Activated naive CD4-positive, alpha-beta T cell treated with Interleukin-2 at 50 U/mL for 16 hours (primary cell): ENCODE measurements around the gene NUDT5.
"Not testable (repeated sequence)": the region's sequence is repeated elsewhere in the genome, so short reads cannot be mapped to it uniquely, and the experiment has no call there.

Experiments used
- DNase-seq: peaks from one replicate; pipeline ENCODE4 v3.0.0-alpha.2; 2020

Gene NUDT5

DNA sequence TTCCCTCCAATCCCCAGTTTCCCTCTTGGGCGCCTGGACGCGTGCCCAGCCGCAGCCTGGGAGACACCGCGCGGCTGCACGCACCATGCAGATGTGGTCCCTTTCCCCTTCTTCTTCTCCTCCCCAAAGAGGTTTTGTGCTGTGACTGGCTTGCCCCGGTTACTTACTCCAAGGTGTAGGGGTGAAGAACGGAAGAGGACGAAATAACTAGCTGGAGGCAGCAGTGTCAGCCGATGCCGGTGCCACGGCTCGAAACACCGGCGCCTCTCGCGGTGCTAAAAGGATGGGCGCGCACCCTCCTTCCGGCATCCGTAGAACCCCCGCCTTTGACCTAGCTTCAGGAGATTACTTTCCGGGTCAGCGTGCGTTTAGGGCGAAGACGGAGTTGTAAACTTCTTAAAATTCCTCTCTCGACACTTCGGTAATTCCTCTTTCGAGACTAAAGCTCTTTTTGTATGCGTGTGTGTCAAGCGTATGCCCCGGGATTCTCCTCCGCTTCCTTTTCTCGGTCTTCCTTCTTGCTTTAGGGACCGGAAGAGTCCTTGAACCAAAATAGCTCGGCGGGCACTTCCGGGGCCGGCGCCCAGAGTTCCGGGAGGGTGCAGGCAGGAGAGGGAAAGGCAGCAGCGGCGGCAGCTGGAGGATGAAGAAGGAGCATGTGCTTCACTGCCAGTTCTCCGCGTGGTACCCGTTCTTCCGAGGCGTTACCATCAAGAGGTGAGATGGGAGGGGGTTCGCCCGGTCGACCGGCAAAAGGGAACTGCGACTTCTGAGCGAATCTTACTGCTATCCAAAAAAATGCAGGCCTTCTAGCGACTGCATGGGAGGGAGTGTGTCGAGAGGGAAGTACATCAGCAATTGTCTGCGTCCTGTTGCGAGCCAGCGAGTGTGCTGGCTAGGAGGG is at the start of gene NUDT5, which contains the start of gene CDC123:
TSS of gene NUDT5 (minus strand) at position 289 of the 904 bp plus-strand sequence. CDS start 9,600 bp downstream, outside the sequence.
TSS of gene CDC123 (plus strand) at position 586 of the 904 bp plus-strand sequence. CDS start at position 644, 58 bp downstream.
- DNase-seq, result peak; percentile 86

GRCh38 chr10:12243864-12244620 is 48.4 kb upstream of the NUDT5 start:
- no peak for DNase-seq

GRCh38 chr10:12241810-12242529 is 46.3 kb upstream of the NUDT5 start:
- DNase-seq, result peak; percentile 77

DNA sequence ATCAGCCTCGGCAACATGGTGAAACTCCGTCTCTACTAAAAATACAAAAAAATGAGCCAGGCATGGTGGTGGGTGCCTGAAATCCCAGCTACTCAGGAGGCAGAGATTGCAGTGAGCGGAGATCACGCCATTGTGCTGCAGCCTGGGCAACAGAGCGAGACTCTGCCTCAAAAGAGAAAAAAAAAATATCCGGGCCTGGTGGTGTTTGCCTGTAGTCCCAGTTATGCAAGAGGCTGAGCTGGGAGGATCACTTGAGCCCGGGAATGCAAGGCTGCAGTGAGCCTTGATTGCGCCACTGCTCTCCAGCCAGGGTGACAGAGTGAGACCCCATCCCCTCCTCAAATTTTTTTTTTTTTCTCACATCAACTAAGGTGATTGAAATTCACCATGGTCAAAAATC is 43.1 kb upstream of the NUDT5 start:
- no peak for DNase-seq

GRCh38 chr10:12237265-12238220 is 41.9 kb upstream of the NUDT5 start:
- DNase-seq, result no peak

DNA sequence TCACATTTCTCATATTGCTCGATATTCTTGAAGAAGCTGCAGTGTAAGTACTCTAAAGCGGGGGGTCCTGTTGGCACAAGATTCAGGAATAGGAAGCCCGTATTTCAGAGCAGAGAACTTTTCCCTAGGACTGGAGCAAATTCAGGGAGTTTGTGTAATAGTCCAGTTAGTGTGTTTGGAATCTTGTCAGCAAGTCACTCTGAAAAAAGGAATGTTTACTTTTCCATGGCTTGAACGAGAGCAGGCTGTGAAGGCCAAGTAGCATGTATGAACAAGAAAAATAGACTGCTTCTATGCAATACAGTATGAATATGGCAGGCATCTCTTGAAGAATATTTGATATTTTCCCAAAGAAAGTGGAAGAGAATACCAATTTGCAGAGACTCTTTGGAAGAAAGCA is 40.1 kb upstream of the NUDT5 start:
- DNase-seq, result no peak

DNA sequence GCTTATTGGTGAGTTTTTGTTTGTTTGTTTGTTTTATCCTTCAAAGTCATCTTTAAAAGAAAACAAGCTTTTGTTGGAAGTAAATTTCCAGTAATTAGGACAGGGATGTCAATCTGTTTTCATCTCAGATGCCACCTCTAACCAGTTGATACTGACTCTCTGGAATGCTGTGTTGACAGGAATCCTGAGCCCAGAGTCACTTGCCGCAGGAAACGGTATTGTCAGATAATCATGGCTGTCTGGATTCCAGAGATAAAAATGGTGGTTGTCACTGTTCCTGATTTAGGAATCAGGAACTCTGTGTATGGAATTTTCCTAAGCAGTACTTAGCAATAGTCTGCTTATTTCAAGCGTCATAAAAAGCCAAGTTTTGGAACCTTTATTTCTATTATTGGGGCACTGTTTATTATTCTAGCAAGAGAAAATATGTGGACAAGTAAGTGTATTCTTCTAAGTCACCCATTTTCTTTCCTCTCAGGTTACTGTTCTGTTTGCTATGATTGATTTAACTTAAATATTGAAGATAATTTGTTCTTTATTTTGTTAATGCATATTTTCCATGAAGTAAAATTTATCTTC is 39.5 kb upstream of the NUDT5 start:
- DNase-seq, result no peak

- not testable (repeated sequence) for DNase-seq
Measured at GRCh38 chr10:12234687-12235086, 39.0 kb upstream of the NUDT5 start.

DNA sequence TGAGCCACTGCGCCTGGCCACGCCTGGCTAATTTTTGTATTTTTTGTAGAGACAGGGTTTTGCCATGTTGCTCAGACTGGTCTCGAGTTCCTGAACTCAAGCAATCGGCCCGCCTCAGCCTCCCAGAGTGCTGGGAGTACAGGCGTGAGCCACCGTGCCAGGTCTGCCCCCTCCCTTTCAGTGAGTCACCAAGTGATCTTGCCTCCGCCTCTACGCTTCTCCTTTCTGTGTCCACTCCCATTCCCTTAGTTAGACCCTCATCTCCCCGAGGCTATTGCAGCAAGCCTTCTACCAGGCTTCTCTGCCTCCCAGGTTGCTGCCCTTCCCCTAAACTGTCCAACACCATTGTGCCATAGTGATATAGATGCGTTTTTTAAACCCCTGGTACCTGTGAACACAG is 33.2 kb upstream of the NUDT5 start:
- DNase-seq, result no peak

DNA sequence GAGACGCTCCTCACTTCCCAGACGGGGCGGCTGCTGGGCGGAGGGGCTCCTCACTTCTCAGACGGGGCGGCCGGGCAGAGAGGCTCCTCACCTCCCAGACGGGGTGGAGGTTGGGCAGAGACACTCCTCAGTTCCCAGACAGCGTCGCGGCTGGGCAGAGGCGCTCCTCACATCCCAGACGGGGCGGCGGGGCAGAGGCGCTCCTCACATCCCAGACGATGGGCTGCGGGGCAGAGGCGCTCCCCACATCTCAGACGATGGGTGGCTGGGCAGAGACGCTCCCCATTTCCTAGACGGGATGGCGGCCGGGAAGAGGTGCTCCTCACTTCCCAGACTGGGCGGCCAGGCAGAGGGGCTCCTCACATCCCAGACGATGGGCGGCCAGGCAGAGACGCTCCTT is 30.7 kb upstream of the NUDT5 start:
- not testable (repeated sequence) for DNase-seq

GRCh38 chr10:12225444-12225843 is 29.8 kb upstream of the NUDT5 start:
- DNase-seq, result no peak

GRCh38 chr10:12221323-12222298 is 25.9 kb upstream of the NUDT5 start:
- DNase-seq, result no peak

GRCh38 chr10:12218991-12219390 is 23.3 kb upstream of the NUDT5 start:
- DNase-seq, result no peak

DNA sequence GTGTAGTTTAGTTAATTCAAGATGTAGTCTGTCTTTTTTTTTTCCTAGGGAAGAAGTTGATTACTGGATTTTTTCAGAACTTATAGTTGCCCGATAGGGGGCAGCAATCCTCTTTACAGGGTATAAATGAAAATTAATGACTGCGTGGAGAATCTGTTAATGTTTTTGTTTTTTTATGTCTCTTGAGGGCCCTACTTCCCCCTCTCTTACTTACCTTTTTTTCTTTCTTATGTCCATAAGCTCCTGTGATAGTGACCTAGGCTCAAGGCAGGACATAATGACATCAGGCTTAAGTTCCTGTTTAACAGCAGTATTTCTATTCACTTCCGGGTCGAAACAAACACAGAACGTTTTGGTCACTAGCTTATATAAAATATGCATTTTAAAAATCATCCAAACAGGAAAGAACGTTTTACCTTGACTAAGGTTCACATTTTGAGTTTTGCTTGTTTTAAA is 19.1 kb upstream of the NUDT5 start:
- peak; percentile 22 for DNase-seq

DNA sequence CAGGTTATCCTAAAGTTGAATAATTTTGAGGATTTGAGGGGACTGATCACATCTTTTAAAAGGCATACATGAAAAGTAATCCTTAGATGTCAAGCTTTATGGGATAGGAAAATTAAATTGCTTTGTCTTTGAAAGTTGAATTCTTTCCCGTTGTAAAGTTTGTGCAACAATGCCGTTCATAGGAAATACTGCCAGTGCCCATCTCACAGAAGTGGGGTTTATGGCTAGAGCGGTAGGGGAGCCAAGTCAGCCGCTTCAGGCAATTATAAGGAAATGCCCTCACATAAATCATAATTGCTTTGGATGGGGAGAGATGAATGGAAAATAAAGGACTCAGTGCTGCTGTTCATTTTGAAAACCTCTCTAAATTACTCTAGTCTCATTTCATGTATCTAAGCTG is 18.4 kb upstream of the NUDT5 start:
- no peak for DNase-seq

DNA sequence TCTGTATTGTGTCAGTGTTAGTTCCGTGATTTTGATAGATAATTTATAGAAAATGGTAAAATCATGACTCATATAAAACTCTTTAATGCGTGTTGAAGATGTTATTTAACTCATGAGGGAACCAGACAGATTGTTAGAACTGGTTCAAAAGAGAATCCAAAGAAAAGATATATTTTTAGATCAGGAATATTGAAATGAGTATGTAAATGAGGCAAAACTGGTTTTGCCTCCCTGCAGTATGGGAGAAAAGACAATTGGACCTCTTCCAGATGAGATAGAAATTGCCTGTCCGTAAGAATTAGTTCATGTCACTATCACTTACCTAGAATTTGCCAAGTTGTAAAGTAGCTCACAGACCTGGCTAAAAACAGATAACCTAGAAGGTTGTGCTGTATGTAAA is 17.9 kb upstream of the NUDT5 start:
- DNase-seq, result no peak

- no peak for DNase-seq
Measured at GRCh38 chr10:12212454-12212853, 16.8 kb upstream of the NUDT5 start.

GRCh38 chr10:12208460-12208859 is 12.8 kb upstream of the NUDT5 start:
- DNase-seq, result no peak

- no peak for DNase-seq
Measured at GRCh38 chr10:12207114-12207513, 11.4 kb upstream of the NUDT5 start.

DNA sequence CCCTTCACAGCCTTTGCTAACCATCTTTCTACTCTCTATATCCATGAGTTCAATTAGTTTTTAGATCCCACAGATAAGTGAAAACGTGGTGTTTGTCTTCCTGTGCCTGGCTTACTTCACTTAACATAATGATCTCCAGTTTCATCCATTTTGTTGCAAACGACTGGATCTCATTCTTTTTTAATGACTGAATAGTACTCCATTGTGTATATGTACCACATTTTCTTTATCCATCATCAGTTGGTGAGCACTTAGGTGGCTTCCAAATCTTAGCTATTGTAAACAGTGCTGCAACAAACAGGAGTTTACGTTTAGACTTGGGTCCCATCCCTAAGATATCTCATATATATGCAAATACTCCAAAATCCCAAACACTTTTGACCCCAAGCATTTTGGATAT is 9.4 kb upstream of the NUDT5 start:
- no peak for DNase-seq
